GM10847 (cell line): ENCODE results near the gene RRBP1.

Experiments used
- POLR2A ChIP-seq: IDR thresholded peaks from 2 replicates; pipeline ENCODE4 v1.6.1; 2011; ENCODE audit not compliant: insufficient read length; ENCODE audit errors: extremely low read depth

RRBP1 gene

DNA sequence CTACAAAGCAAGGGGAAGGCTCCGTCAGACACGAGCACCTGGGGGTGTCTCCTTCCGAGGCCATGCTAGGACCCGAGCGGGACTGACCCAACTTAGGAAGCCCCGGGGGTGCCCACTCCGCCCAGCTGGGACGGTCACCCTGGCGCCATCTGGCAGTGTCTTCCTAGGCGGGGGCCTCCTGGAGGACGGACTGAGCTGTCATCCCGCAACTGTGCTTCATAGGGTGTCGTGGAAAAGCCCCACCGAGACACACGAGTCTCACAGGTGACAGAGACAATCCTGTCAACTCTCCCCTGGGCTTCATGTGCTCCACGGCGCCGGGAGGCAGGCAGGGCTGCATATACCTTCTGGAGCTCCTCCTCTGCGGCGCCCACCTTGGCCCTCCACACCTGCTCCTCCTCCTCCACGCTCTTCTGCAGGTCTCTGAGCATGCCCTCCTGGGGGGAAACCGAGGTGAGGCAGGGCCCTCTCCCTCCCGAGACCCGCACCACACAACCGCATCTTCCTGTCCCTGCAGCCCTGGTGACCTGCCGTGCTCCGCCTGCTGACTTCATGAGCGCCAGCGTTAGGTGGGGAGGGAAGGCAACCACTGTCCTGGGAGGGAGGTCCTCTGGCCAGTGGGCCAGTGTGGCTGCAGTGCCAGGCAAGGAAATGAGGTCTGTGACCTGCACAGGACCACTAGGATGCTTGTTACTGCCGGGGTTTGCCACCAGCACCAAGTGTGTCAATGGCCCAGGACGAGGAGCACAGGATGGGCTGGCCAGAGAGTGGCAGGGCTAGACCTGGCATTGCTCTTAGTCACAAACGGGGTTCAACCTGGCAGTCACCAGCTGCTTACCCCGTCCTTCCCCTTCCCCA lies 61.4 kb downstream of the RRBP1 start:
- TF ChIP-seq POLR2A = no peak

DNA sequence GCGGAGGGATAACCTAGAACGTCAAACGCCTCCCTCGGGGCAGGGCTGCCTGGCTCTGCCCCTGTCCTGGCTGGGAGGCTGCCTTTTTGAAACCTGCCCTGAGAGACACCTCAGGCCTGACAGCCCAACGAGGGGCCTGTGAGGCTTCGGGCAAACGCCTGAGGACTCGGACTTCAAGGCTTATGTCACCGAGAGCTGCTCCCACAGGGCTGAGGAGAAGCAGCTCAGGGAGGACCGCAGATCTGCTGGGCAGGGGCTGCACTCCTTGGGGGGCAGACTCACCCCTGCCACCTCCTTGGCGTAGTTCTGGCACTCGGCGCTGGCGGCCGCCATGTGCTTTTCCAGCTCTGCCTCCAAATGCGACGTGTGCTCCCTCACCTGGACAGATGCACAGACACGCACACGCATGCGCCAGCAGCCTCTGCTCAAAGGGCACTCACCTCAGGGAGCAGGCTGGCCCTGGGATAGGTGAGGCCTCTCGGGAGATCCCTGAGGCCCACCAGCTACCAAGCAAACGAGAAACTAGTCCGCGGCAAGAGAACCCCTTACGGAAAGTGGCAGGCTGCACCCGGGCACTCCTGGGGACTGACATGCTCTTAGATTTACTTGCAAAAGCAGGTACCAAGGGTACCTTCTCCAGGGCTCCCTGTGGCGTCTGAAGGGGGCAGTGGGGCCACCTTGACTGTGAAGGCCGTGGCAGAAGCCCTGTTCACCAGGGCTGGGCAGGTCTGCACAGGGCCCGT lies 62.5 kb downstream of the RRBP1 start:
- no peak for TF ChIP-seq POLR2A

DNA sequence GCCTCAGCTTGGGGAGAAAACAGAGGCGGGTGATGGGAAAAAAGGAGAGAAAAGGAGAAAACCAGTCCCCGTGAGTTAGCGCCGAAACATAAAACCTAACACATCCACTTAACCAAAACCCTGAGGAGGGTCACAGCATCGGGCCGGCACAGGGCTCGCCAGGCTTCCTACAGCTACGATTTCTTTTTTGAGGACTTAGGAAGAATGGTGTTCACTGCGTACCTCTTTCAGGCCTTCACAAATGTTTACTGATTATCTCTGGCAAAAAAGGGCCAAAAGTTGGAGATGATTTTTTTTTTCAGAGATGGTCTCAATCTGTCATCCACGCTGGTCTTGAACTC lies 63.4 kb downstream of the RRBP1 start:
- no peak for TF ChIP-seq POLR2A

DNA sequence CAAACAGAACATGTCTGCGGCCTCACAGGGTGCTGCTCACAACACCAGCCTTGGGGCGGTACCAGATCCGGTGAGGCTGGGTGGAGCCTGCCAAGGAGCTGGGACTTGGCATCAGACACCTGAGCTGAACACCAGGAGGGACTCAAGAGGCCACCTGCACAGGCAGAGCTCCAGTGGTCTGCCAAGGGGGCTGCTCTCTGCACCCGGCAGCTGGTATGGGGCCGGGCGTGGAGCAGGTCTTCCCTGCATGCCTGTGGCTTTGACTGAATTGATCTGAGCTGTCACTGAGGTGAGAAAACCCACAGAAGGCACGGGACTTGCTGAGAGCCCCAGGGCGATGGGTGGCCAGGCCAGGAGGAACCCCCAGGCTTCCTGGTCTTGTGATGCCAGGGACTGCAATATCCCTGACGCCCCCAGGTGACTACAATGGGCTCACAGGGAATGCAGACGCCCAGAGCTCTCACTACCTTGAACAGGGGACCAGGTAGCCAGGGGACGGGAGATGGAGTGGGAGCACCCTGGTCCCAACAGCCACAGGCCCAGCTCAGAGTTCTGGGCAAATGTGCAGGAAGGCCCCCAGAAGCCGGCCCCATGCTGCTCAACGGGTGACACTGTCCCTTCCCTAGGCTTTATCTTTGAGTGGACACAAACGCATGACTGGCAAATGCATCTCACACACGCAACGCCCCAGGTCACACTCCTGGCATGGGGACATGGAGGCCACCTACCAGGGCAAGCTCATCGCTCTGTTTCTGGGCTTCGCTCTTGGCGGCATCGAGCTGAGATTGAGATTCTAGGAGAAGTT lies 64.0 kb downstream of the RRBP1 start:
- no peak for TF ChIP-seq POLR2A

DNA sequence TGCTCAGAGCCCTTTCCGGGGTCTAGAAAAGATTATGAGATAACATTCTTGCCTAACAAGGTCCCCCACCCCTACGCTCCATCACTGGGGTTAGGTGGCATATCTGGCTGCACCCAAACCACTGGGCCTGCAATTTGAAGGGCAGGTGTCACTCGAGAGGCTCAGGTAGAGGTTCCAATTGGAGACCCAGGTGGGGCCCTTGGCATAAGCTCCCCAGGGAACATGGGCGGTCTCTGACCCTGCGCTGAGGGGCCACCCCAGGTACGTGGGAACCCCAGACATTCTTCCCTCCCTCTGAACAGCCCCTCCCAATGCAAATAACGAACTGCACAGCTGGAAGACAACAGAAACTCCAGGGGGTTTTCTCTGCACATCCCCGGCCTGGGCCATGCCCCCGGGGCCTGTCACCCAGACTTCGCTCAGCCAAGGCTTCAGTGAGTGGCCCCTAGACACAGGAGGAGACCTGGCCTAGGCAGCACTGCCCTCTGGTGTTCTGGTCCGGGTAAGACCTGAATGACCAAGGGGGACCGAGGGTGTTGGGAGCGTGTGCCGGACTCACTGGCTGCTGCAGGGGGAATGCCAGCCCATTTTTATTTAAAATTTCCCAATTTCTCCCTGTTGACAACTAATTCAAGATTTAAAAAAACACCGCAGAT lies 64.7 kb downstream of the RRBP1 start:
- no peak for TF ChIP-seq POLR2A

DNA sequence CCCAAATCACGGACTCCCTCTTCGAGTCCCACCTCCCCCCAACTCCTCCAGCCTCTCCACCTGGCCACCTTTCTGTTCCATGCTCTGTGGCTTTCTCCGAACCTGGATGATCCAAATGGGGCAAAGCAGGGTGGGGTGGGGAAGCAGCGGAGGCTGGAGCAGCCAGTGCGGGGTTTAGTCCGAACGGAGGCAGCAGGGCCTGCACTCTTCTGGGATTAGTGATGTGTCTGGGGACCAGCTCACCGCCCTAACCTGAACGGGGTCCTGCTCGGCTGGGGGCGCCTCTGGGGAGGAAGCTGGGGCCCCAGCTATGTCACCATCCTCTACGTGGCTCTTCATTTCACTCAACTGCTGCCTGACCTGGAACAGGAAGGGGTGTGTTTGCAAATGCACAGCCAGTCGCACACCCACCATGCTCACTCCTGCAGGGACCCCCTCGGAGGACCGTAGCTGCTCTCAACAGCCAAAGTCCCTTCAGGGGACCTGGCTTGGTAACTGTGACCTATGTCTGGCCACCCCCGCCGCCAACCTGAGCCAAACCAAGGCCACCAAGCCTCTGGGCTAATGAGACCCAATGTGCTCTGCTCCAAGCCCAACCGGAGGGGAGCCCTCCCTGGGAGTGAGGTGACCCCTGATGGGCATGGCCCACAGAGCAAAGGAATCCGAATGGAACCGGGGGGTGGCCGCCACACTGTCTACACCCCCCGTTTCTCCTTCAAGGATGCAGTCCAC lies 65.4 kb downstream of the RRBP1 start:
- TF ChIP-seq POLR2A = no peak

DNA sequence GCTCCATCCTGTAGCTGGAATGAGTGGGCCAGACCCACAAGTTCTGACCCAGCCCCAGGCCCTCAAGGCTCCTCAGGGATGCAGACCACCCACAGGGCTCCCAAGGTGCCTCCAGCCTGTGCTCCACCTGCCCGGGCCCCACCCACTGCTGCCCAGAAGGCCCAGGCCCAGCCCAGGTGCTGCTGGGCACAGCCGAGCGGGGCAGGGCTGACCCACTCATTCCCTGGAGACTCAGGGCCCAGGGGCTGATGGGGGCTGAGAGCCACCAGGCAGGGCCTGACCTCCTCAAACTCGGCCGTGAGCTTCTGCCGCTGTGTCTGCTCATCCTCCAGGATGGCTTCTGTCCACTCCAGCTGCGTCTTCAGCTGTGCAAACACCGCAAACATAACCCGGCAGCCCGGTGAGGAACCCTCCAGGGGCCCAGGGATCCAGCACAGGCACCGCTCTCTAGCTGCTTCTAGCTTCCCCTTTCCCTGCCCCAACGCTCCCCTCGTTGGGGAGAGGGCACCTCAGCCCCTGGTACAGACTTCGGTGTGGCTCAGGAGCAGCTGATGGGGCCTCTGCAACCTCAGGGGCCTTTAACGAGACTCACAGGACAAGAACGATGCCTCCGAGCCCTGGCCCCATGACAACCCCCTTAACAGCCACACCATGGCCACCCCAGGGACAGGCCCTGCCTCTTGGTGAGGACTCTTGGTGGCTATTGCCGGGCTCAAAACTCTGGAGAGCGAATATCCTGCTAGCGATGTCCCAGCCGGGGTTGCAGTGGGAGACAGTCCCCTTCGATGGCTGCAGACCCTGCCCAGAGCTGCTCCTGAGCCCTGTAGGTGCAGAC lies 66.2 kb downstream of the RRBP1 start:
- no peak for TF ChIP-seq POLR2A

DNA sequence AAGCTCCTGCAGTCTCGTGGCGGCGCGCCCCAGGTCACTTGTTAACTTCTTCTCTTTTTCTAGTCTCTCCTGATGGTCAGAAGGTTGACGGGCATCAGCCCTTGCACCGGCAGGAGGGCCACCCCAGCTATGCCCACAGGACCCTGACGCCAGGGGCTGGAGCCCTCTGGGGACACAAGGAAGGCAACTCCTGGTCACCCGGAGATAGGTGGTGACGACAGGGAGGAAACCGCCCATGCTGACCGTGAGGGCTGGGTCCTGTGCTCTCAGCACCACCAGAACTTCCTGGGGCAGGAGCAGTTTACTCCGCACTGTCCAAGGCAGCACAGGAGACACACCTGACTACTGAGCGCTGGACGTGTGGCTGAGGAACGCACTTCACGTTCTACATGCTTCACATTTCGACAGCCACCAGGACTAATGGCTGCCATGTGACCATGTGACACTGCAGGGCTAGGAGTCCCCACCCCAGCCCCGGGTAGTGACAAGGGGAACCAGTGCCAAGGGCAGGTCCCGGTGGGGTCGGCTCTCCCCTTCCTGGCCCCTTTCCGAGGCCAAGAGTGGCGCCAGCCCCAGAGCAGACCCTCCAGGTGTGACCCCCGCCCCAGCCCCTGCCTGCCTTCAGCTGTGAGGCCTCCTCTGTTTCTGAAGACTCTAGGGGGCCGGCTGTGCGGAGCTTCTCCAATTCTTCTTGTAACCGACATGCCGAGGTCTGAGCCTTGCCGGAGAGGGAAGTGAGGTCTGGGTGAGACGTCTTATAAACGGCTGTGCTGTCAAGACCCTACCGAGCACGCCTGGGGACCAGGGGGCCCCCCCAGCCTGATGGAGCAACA lies 67.0 kb downstream of the RRBP1 start:
- no peak for TF ChIP-seq POLR2A

DNA sequence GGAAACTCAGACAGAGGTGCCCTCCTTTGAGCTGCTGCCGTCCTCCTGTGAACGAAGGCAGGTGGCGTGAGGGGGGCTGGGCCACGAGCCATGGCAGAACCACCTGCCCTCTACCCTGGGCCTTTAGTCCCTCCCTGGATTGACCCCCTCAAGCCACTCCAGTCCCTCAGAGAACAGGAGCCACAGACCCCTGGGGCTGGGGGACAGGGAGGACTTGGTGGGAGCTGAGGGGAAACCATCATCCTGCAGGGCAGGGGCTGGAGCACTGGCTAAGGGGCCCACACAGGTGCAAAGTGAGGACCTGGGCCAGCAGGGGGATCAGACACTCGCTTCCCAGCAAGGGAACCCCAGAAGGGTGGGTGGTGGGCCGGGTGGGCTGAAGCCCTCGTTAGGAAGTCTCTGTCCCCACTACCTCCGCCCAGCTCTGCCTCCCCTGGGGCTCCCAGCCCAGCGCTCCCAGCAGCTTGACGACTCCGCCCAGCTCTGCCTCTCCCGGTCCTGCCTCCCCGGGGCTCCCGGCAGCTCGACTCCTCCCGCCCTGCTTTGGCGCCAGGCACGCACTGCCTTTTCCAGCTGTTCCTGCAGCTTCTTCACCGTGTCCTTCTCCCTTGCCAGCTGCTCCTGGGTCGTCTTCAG lies 67.7 kb downstream of the RRBP1 start:
- TF ChIP-seq POLR2A = no peak

DNA sequence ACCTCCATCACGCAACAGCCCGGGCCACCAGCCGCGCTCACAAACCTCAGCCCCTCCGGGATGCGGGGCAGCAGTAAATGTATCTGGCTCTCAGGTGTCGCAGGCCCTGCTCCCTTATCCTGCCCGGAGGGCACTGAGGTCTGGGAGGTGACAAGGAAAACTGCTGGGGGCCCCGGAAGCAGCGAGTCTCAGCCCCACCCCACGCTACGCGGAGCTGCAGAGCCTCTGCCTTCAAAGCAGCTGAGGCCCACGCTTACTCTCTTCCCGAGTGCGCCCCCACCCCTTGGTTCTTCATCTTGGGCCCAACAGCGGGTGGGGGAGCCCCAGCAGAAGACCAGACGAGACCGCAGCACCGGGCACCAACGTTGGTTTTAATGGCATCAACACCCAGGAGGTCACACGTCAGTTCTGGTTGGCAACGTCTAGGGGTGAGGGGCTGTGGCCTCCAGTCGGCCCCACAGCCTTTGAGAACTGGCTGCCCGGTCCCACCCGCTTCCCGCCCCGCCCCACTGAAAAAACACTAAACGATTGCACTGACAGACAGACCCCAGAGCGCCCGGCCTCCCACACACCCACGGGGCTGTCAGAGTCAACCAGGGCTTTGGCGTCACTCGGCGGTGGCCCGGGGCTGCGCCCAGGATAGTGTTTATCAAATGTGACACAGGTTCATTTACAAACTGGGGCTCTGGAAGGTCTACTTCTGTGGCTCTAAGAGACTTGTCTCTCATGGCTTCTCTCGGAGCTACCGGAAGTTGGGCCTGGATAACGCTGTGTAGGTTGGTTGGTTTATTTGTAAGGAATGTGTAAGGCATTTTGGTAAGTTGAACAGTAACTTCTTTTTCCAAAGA lies 68.5 kb downstream of the RRBP1 start:
- TF ChIP-seq POLR2A = no peak

DNA sequence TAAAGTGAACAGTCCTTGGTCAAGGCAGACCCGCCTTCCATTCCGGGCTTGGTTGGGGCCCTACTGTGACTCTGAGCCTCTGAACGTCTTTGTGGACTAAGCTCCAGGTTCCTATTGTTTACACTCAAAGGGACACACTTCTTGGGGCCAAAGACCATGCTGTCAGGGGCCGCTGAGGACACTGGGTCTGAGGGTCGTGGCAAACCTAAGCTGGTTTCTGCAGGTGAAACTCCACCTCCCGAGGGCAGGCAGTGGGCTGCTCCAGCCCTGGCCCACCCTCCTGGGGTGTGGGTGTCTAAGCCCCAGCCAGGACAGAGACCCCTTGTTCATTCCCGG lies 69.1 kb downstream of the RRBP1 start:
- no peak for TF ChIP-seq POLR2A
